B cell (primary cell): ENCODE measurements around the gene B4GALNT4. TPM values are rescaled to one million over a fixed set of nuclear protein-coding genes. Genes with fewer than 3 reads are reported as not detected.

ENCODE experiments used
- ATAC-seq: fragments of 200-7000 bp; cut with Tn5 transposase; one replicate; pipeline ENCODE4 v1.10.0; 2021; ENCODE audit warnings: low read depth, mild to moderate bottlenecking, moderate number of reproducible peaks, moderate library complexity
- CTCF ChIA-PET: fragments of 350-600 bp; sonication (Branson Sonifier 250); formaldehyde crosslinking; loops from one replicate; lab custom pipeline; 2021; ENCODE audit warnings: antibody characterized with exemption, inconsistent platforms; lab: Charles Lee
- POLR2A ChIA-PET: fragments of 350-600 bp; sonication (Branson Sonifier 250); formaldehyde crosslinking; loops from one replicate; lab custom pipeline; 2021; ENCODE audit warnings: antibody characterized with exemption; lab: Charles Lee
- DNase-seq: peaks from one replicate; pipeline ENCODE4 v3.0.0; 2013
- H2AFZ ChIP-seq: 2 replicates; pipeline ENCODE4 v1.6.1; 2012; ENCODE audit warnings: mild to moderate bottlenecking, low read depth, low read length; ENCODE audit not compliant: insufficient read depth, poor library complexity, severe bottlenecking
- H3K27ac ChIP-seq, 2 donors: 1 replicate in 1 of 2; 2 replicates in 1 of 2; pipeline ENCODE4 v1.5.1; 2012 to 2013; ENCODE audit warnings: low read length in 2 of 2, mild to moderate bottlenecking in 2 of 2, moderate library complexity in 1 of 2
- H3K27me3 ChIP-seq, 4 experiments: fragments of 200-600 bp in 1 of 4; sonication (generic) in 1 of 4; replicated peaks in 1 of 4; 1 replicate in 2 of 4; 2 replicates in 2 of 4; pipeline versions ENCODE4 v1.6.1 to v1.7.0; 2013 to 2016; ENCODE audit warnings: low read length in 3 of 4, mild to moderate bottlenecking in 2 of 4, mixed read lengths in 1 of 4, moderate library complexity in 1 of 4; ENCODE audit not compliant: insufficient read depth in 4 of 4, control insufficient read depth in 3 of 4; ENCODE audit errors: control extremely low read depth in 1 of 4
- H3K36me3 ChIP-seq, 2 experiments: replicated peaks in 1 of 2; 1 replicate in 1 of 2; 2 replicates in 1 of 2; pipeline versions ENCODE4 v1.6.1 to v1.7.1; 2013; ENCODE audit warnings: low read length in 1 of 2; ENCODE audit not compliant: insufficient read depth in 2 of 2, control insufficient read depth in 1 of 2; ENCODE audit errors: control extremely low read depth in 1 of 2, extremely low read depth in 1 of 2
- H3K4me1 ChIP-seq, 2 donors: fragments of 200-600 bp in 1 of 2; sonication (generic) in 1 of 2; 1 replicate in 1 of 2; 2 replicates in 1 of 2; pipeline versions ENCODE4 v1.5.1 to v1.6.1; 2013 to 2017; ENCODE audit warnings: low read length in 2 of 2; ENCODE audit not compliant: control insufficient read depth in 2 of 2, insufficient read depth in 2 of 2
- H3K4me2 ChIP-seq: replicated peaks from 2 replicates; pipeline ENCODE3; 2012; ENCODE audit warnings: mild to moderate bottlenecking, low read depth, low read length; ENCODE audit not compliant: poor library complexity, severe bottlenecking
- H3K4me3 ChIP-seq, 5 experiments: fragments of 200-600 bp in 1 of 5; sonication (generic) in 1 of 5; 1 replicate in 3 of 5; 2 replicates in 2 of 5; pipeline versions ENCODE4 v1.5.1 to v1.7.0; 2011 to 2016; ENCODE audit warnings: low read length in 4 of 5, mild to moderate bottlenecking in 4 of 5, low read depth in 2 of 5, control low read depth in 1 of 5, moderate library complexity in 1 of 5; ENCODE audit not compliant: insufficient read depth in 1 of 5; ENCODE audit errors: control extremely low read depth in 1 of 5, extremely low read depth in 1 of 5
- H3K79me2 ChIP-seq: fragments of 200-600 bp; sonication (generic); one replicate; pipeline ENCODE4 v1.6.0; 2016; ENCODE audit warnings: low read length; ENCODE audit not compliant: control insufficient read depth, insufficient read depth
- H3K9ac ChIP-seq: fragments of 200-600 bp; sonication (generic); 2 replicates; pipeline ENCODE4 v1.6.1; 2017; ENCODE audit warnings: mild to moderate bottlenecking, low read length, moderate library complexity
- H3K9me3 ChIP-seq, 3 donors: one replicate each; pipeline versions ENCODE4 v1.6.1 to v1.7.1; 2013; ENCODE audit warnings: low read length in 2 of 3; ENCODE audit not compliant: control insufficient read depth in 2 of 3, insufficient read depth in 1 of 3; ENCODE audit errors: control extremely low read depth in 1 of 3
- H4K20me1 ChIP-seq: 2 replicates; pipeline ENCODE4 v1.6.0; 2012; ENCODE audit warnings: mild to moderate bottlenecking, low read length; ENCODE audit not compliant: insufficient read depth, control insufficient read depth, poor library complexity, severe bottlenecking
- H3K27ac Mint-ChIP-seq: one replicate; pipeline ENCODE4 v1.8.0; 2021; ENCODE audit warnings: mixed read lengths
- H3K27me3 Mint-ChIP-seq: one replicate; pipeline ENCODE4 v1.8.0; 2021; ENCODE audit warnings: mixed read lengths
- H3K4me1 Mint-ChIP-seq: one replicate; pipeline ENCODE4 v1.8.0; 2021; ENCODE audit warnings: mixed read lengths
- H3K4me3 Mint-ChIP-seq: one replicate; pipeline ENCODE4 v1.8.0; 2021; ENCODE audit warnings: mixed read lengths
- H3K9me3 Mint-ChIP-seq: one replicate; pipeline ENCODE4 v1.8.0; 2022; ENCODE audit warnings: mixed read lengths; ENCODE audit not compliant: insufficient read depth
- EZH2 ChIP-seq: IDR thresholded peaks from 2 replicates; pipeline ENCODE4 v1.6.1; 2012; ENCODE audit warnings: borderline replicate concordance, low read depth, mild to moderate bottlenecking, moderate library complexity, low read length; ENCODE audit not compliant: insufficient read depth, poor library complexity, severe bottlenecking
- WGBS: methylation state at CpG from one replicate; pipeline ENCODE4 v1.1.5; 2013; ENCODE audit warnings: missing lambda C conversion rate; ENCODE audit not compliant: insufficient coverage; 5-methylcytosine and 5-hydroxymethylcytosine counted together
- intact Hi-C: fragments of 100-400 bp; cut with micrococcal nuclease; formaldehyde crosslinking; loops from one replicate; pipeline ENCODE4 v1.10.0; 2022
- polyA plus RNA-seq: library from polyadenylated mRNA; depleted of rRNA; stranded (reverse); fragments of >200 nt; gene quantifications from 2 replicates; pipeline ENCODE4 v1.2.3, GENCODE V29; 2012
- total RNA-seq, 2 donors: library from RNA; stranded (reverse); fragments of 120-200 nt in 1 of 2; gene quantifications; 1 replicate in 1 of 2; 2 replicates in 1 of 2; pipeline versions ENCODE4 v1.2.3 to v1.2.4, GENCODE V29; 2013 to 2022
- TF ChIP-seq, protein P1 (sequence below): fragments of 200-600 bp; IDR thresholded peaks from one replicate; pipeline ENCODE4 v1.8.0; 2022; ENCODE audit warnings: antibody characterized with exemption, mild to moderate bottlenecking

B4GALNT4 gene
- total and polyA plus RNA-seq, 2 donors (not counting 1 experiment from before 2014, with no cell fraction given) = not detected

DNA sequence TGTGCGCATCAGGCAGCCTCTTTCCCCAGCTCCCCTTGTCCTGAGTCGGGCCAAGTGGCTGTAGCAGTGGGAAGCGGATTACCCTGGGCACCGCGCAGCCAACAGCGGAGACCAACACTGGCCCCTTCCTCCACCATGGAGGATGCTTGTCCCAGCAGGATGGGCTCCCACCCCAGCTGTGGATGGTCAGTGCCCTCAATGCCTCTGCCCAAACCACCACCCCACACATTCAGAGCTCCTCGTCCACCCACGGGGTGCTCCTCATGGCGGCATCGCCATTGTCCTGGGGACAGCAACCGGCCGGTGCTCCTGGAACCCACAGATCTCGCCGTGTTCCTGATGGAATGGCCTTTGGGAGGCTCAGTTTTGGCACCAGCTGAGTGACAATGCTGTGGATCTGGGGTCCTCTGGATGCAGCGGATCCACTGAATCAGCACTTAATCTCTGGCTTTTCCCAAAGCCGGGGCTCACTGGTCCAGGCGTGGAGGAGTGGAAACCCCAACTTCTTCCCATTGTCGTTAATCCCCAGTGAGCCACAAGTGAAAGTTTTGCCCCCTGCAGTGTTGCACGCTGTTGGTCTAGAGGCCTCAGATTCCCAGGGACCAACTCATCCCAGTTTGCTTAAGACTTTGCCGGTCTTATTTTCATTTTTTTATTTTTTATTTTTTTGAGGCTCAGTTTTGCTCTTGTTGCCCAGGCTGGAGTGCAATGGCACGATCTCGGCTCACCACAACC is 4.1 kb upstream of the B4GALNT4 start:
- no peak overlapping the region for H3K4me2 ChIP-seq
- intact Hi-C loops = loop anchor here (2.0 kb wide), 1 partner anchor 114 kb away; no protein-coding TSS in a partner anchor

More for the DNA sequence above, 4.1 kb upstream of the B4GALNT4 start:
- H3K27me3 Mint-ChIP-seq = peaks cover 26% of the 10 kb centered on the region
- Histone ChIP-seq H3K9me3 (peaks cover 0 to 18% (median 0%) of the 10 kb centered on the region in 3 donors), H3K4me1 (peaks cover 8 to 14% of the 10 kb centered on the region in 2 donors), H3K36me3 (no peaks in the 10 kb centered on the region), H2AFZ (no peak overlapping the region), H3K27me3 (peaks cover 0 to 41% (median 17%) of the 10 kb centered on the region in 4 experiments), H3K27ac (no peak overlapping the region), H3K9ac (no peak overlapping the region), H3K79me2 (no peaks in the 10 kb centered on the region), H3K4me3 (no peak overlapping the region), H4K20me1 (no peaks in the 10 kb centered on the region)
- H3K4me3 Mint-ChIP-seq = no peak overlapping the region
- TF ChIP-seq, protein P1, sequence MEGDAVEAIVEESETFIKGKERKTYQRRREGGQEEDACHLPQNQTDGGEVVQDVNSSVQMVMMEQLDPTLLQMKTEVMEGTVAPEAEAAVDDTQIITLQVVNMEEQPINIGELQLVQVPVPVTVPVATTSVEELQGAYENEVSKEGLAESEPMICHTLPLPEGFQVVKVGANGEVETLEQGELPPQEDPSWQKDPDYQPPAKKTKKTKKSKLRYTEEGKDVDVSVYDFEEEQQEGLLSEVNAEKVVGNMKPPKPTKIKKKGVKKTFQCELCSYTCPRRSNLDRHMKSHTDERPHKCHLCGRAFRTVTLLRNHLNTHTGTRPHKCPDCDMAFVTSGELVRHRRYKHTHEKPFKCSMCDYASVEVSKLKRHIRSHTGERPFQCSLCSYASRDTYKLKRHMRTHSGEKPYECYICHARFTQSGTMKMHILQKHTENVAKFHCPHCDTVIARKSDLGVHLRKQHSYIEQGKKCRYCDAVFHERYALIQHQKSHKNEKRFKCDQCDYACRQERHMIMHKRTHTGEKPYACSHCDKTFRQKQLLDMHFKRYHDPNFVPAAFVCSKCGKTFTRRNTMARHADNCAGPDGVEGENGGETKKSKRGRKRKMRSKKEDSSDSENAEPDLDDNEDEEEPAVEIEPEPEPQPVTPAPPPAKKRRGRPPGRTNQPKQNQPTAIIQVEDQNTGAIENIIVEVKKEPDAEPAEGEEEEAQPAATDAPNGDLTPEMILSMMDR = no peak
- no peak for TF ChIP-seq EZH2
- peaks cover 13% of the 10 kb centered on the region for H3K4me1 Mint-ChIP-seq
- POLR2A ChIA-PET = no interaction called here
- WGBS = 94% methylated on average over 21 of the region's 22 CpGs
- no peak for ATAC-seq
- no peak for DNase-seq
- CTCF ChIA-PET = interaction anchor here (1.2 to 8.2 kb wide), 4 partner anchors 60 to 158 kb away, joined by 3 to 52 read pairs (median 5); partner anchors contain the start of genes BET1L and RIC8A
- no peak overlapping the region for H3K27ac Mint-ChIP-seq
- no peaks in the 10 kb centered on the region for H3K9me3 Mint-ChIP-seq
